ACC112 (cell line): ENCODE results near the gene GOLGA6L7.
A peak's percentile ranks its signal among the peaks of the same experiment; 100 is the strongest.
"Not testable (repeated sequence)": the region's sequence is repeated elsewhere in the genome, so short reads cannot be mapped to it uniquely, and the experiment has no call there.

Experiments
- H2AFZ ChIP-seq: fragments of 200-600 bp; sonication (generic); one replicate; pipeline ENCODE4 v1.6.0; 2017; ENCODE audit warnings: antibody characterized with exemption, low read length; ENCODE audit not compliant: unreplicated experiment
- H3K27ac ChIP-seq: fragments of 200-600 bp; sonication (generic); 2 replicates; pipeline ENCODE4 v1.5.1; 2014; ENCODE audit warnings: low read depth, mild to moderate bottlenecking, antibody characterized with exemption, low read length, moderate library complexity
- H3K27me3 ChIP-seq: fragments of 200-600 bp; sonication (generic); 2 replicates; pipeline ENCODE4 v1.6.1; 2014; ENCODE audit warnings: mild to moderate bottlenecking, antibody characterized with exemption, low read length, moderate library complexity, mixed read lengths; ENCODE audit not compliant: insufficient read depth
- H3K36me3 ChIP-seq: fragments of 200-600 bp; sonication (generic); 2 replicates; pipeline ENCODE4 v1.6.1; 2016; ENCODE audit warnings: mild to moderate bottlenecking, antibody characterized with exemption, low read length, moderate library complexity, mixed read lengths; ENCODE audit not compliant: insufficient read depth
- H3K4me1 ChIP-seq: fragments of 200-600 bp; sonication (generic); one replicate; pipeline ENCODE4 v1.6.1; 2016; ENCODE audit warnings: low read length, mixed read lengths; ENCODE audit not compliant: insufficient read depth, unreplicated experiment, control insufficient read depth
- H3K4me3 ChIP-seq: fragments of 200-600 bp; sonication (generic); 2 replicates; pipeline ENCODE4 v1.5.1; 2014; ENCODE audit warnings: mild to moderate bottlenecking, low read depth, low read length
- H3K79me2 ChIP-seq: fragments of 200-600 bp; sonication (generic); one replicate; pipeline ENCODE4 v1.6.0; 2016; ENCODE audit warnings: low read length; ENCODE audit not compliant: control insufficient read depth, unreplicated experiment, insufficient read depth

The GOLGA6L7 gene

GRCh38 chr15:28889871-28890270 is 41.4 kb upstream of the GOLGA6L7 start:
- not testable (repeated sequence) for H3K27me3 ChIP-seq, H3K79me2 ChIP-seq, H3K36me3 ChIP-seq, H2AFZ ChIP-seq, H3K4me3 ChIP-seq, H3K27ac ChIP-seq
- peaks cover 11% of the 10 kb centered on the region for H3K4me1 ChIP-seq

- H2AFZ ChIP-seq = no peak overlapping the region
- H3K36me3 ChIP-seq = no peaks in the 10 kb centered on the region
- no peak overlapping the region for H3K27ac ChIP-seq
- no peak overlapping the region for H3K4me3 ChIP-seq
- no peaks in the 10 kb centered on the region for H3K27me3 ChIP-seq
- peaks cover 11% of the 10 kb centered on the region for H3K4me1 ChIP-seq
- peaks cover 4% of the 10 kb centered on the region for H3K79me2 ChIP-seq
Measured at GRCh38 chr15:28889346-28889745, 40.9 kb upstream of the GOLGA6L7 start.

- Histone ChIP-seq H3K4me3 (no peak overlapping the region), H3K36me3 (no peaks in the 10 kb centered on the region), H2AFZ (no peak overlapping the region), H3K27ac (no peak overlapping the region), H3K27me3 (no peaks in the 10 kb centered on the region), H3K79me2 (peaks cover 4% of the 10 kb centered on the region), H3K4me1 (peaks cover 11% of the 10 kb centered on the region)
Measured at GRCh38 chr15:28888900-28889299, 40.5 kb upstream of the GOLGA6L7 start.

- Histone ChIP-seq H3K79me2 (peaks cover 4% of the 10 kb centered on the region), H3K27ac (no peak overlapping the region), H3K36me3 (no peaks in the 10 kb centered on the region), H3K27me3 (no peaks in the 10 kb centered on the region), H3K4me3 (no peak overlapping the region), H3K4me1 (peaks cover 11% of the 10 kb centered on the region), H2AFZ (no peak overlapping the region)
Measured at GRCh38 chr15:28888302-28888894, 40.0 kb upstream of the GOLGA6L7 start.

GRCh38 chr15:28887339-28888174 is 39.1 kb upstream of the GOLGA6L7 start:
- Histone ChIP-seq H2AFZ (no peak overlapping the region), H3K27ac (no peak overlapping the region), H3K4me1 (peaks cover 11% of the 10 kb centered on the region), H3K79me2 (peaks cover 4% of the 10 kb centered on the region), H3K36me3 (no peaks in the 10 kb centered on the region), H3K4me3 (peak overlapping the region; percentile 92; the same call in 1 of the 2 replicates), H3K27me3 (no peaks in the 10 kb centered on the region)

GRCh38 chr15:28886431-28887338 is 38.2 kb upstream of the GOLGA6L7 start:
- H3K79me2 ChIP-seq = peaks cover 4% of the 10 kb centered on the region
- no peak overlapping the region for H2AFZ ChIP-seq
- no peak overlapping the region for H3K27ac ChIP-seq
- H3K4me1 ChIP-seq = peaks cover 11% of the 10 kb centered on the region
- peak overlapping the region; percentile 92 for H3K4me3 ChIP-seq
- H3K36me3 ChIP-seq = no peaks in the 10 kb centered on the region
- H3K27me3 ChIP-seq = no peaks in the 10 kb centered on the region

GRCh38 chr15:28885630-28886430 is 37.4 kb upstream of the GOLGA6L7 start, which contains the start of gene APBA2:
Gene APBA2 (plus strand): TSS chr15:28885974. CDS start chr15:29053885, 167,911 bp downstream.
- Histone ChIP-seq H2AFZ (peak within 1 kb of the TSS; percentile 93), H3K27me3 (no peaks in the 10 kb centered on the region), H3K27ac (no peak within 1 kb of the TSS), H3K4me3 (peak within 1 kb of the TSS; percentile 92), H3K4me1 (peaks cover 6% of the 10 kb centered on the region), H3K79me2 (peaks cover 4% of the 10 kb centered on the region), H3K36me3 (no peaks in the 10 kb centered on the region)

- H3K27me3 ChIP-seq = no peaks in the 10 kb centered on the region
- peaks cover 4% of the 10 kb centered on the region for H3K79me2 ChIP-seq
- no peaks in the 10 kb centered on the region for H3K36me3 ChIP-seq
- H2AFZ ChIP-seq = peak overlapping the region; percentile 93
- H3K4me1 ChIP-seq = peaks cover 6% of the 10 kb centered on the region
- H3K4me3 ChIP-seq = peak overlapping the region; percentile 92
- no peak overlapping the region for H3K27ac ChIP-seq
Measured at GRCh38 chr15:28885128-28885629, 36.7 kb upstream of the GOLGA6L7 start.

GRCh38 chr15:28884151-28884940 is 35.9 kb upstream of the GOLGA6L7 start:
- H2AFZ ChIP-seq = no peak overlapping the region
- H3K36me3 ChIP-seq = no peaks in the 10 kb centered on the region
- no peak overlapping the region for H3K4me3 ChIP-seq
- H3K79me2 ChIP-seq = peaks cover 4% of the 10 kb centered on the region
- no peak overlapping the region for H3K27ac ChIP-seq
- H3K27me3 ChIP-seq = no peaks in the 10 kb centered on the region
- peaks cover 6% of the 10 kb centered on the region for H3K4me1 ChIP-seq
